Liver (tissue), 9 donors: ENCODE results near the gene DNAJB11. TPM values are rescaled to one million over a fixed set of nuclear protein-coding genes. Genes with fewer than 3 reads are reported as not detected.
A peak's percentile ranks its signal among the peaks of the same experiment; 100 is the strongest.

Experiments
- DNase-seq: peaks from one replicate; pipeline ENCODE4 v3.0.0-alpha.2; 2017; ENCODE audit warnings: low spot score
- H3K27ac ChIP-seq, 2 donors: one replicate each; pipeline ENCODE4 v1.7.0; 2013; ENCODE audit warnings: inconsistent platforms in 2 of 2, low read length in 2 of 2, control low read depth in 1 of 2, low read depth in 1 of 2, mild to moderate bottlenecking in 1 of 2
- H3K27me3 ChIP-seq, 4 donors: one replicate each; pipeline versions ENCODE4 v1.6.1 to v1.7.0; 2013; ENCODE audit warnings: low read length in 3 of 4, inconsistent platforms in 1 of 4, mild to moderate bottlenecking in 1 of 4, moderate library complexity in 1 of 4; ENCODE audit not compliant: control insufficient read depth in 4 of 4, insufficient read depth in 4 of 4
- H3K36me3 ChIP-seq, 4 donors: one replicate each; pipeline versions ENCODE4 v1.6.1 to v1.7.0; 2013; ENCODE audit warnings: low read length in 3 of 4, mild to moderate bottlenecking in 3 of 4, low read depth in 1 of 4, moderate library complexity in 1 of 4; ENCODE audit not compliant: control insufficient read depth in 4 of 4, insufficient read depth in 3 of 4
- H3K4me1 ChIP-seq, 4 donors: one replicate each; pipeline versions ENCODE4 v1.6.1 to v1.7.0; 2013; ENCODE audit warnings: low read length in 3 of 4, mild to moderate bottlenecking in 3 of 4, moderate library complexity in 1 of 4; ENCODE audit not compliant: control insufficient read depth in 4 of 4, insufficient read depth in 4 of 4
- H3K4me3 ChIP-seq, 3 donors: one replicate each; pipeline versions ENCODE4 v1.6.1 to v1.7.0; 2013; ENCODE audit warnings: low read length in 3 of 3, control low read depth in 1 of 3, low read depth in 1 of 3, mild to moderate bottlenecking in 1 of 3
- H3K9ac ChIP-seq, 2 donors: one replicate each; pipeline ENCODE4 v1.7.0; 2013; ENCODE audit warnings: low read length in 2 of 2, mild to moderate bottlenecking in 2 of 2, moderate library complexity in 2 of 2, control low read depth in 1 of 2, low read depth in 1 of 2
- H3K9me3 ChIP-seq, 4 donors: one replicate each; pipeline versions ENCODE4 v1.6.1 to v1.7.0; 2013; ENCODE audit warnings: low read length in 3 of 4; ENCODE audit not compliant: control insufficient read depth in 4 of 4
- ATF3 ChIP-seq: IDR thresholded peaks from 2 replicates; pipeline ENCODE4 v1.6.1; 2016; ENCODE audit warnings: antibody characterized with exemption
- CTCF ChIP-seq: fragments of 150-350 bp; IDR thresholded peaks from 2 replicates; pipeline ENCODE4 v1.5.1; 2017; ENCODE audit warnings: improper control_type of control experiment, low read depth, low read length; ENCODE audit not compliant: missing input control
- FOXA1 ChIP-seq: IDR thresholded peaks from 2 replicates; pipeline ENCODE4 v1.6.1; 2016; ENCODE audit warnings: antibody characterized with exemption
- FOXA2 ChIP-seq: IDR thresholded peaks from 2 replicates; pipeline ENCODE4 v1.6.1; 2016; ENCODE audit warnings: antibody characterized with exemption
- GABPA ChIP-seq, 2 donors: IDR thresholded peaks in 1 of 2; conservative IDR thresholded peaks in 1 of 2; 2 replicates each; pipeline ENCODE4 v1.6.1; 2016; ENCODE audit warnings: antibody characterized with exemption in 2 of 2, mild to moderate bottlenecking in 1 of 2, moderate library complexity in 1 of 2
- HNF4A ChIP-seq, 2 donors: conservative IDR thresholded peaks; 2 replicates each; pipeline ENCODE4 v1.6.1; 2016; ENCODE audit warnings: antibody characterized with exemption in 2 of 2, mild to moderate bottlenecking in 2 of 2
- JUND ChIP-seq, 2 donors: IDR thresholded peaks; 2 replicates each; pipeline ENCODE4 v1.6.1; 2016; ENCODE audit warnings: antibody characterized with exemption in 2 of 2
- MAX ChIP-seq: IDR thresholded peaks from 2 replicates; pipeline ENCODE4 v1.6.1; 2016; ENCODE audit warnings: antibody characterized with exemption
- NR2F2 ChIP-seq: IDR thresholded peaks from 2 replicates; pipeline ENCODE4 v1.6.1; 2016; ENCODE audit warnings: antibody characterized with exemption
- RAD21 ChIP-seq, 2 donors: IDR thresholded peaks; 2 replicates each; pipeline ENCODE4 v1.6.1; 2016; ENCODE audit warnings: antibody characterized with exemption in 2 of 2, mild to moderate bottlenecking in 2 of 2
- REST ChIP-seq: IDR thresholded peaks from 2 replicates; pipeline ENCODE4 v1.6.1; 2016; ENCODE audit warnings: antibody characterized with exemption, mild to moderate bottlenecking
- RXRA ChIP-seq, 2 donors: IDR thresholded peaks; 2 replicates each; pipeline ENCODE4 v1.6.1; 2017 to 2018; ENCODE audit warnings: antibody characterized with exemption in 2 of 2, mild to moderate bottlenecking in 1 of 2
- SP1 ChIP-seq: IDR thresholded peaks from 2 replicates; pipeline ENCODE4 v1.6.1; 2018; ENCODE audit warnings: antibody characterized with exemption, mild to moderate bottlenecking
- TAF1 ChIP-seq: conservative IDR thresholded peaks from 2 replicates; pipeline ENCODE4 v1.6.1; 2016; ENCODE audit warnings: antibody characterized with exemption, mild to moderate bottlenecking
- YY1 ChIP-seq: IDR thresholded peaks from 2 replicates; pipeline ENCODE4 v1.6.1; 2016; ENCODE audit warnings: antibody characterized with exemption, mild to moderate bottlenecking
- ZBTB33 ChIP-seq: IDR thresholded peaks from 2 replicates; pipeline ENCODE4 v1.6.1; 2016; ENCODE audit warnings: antibody characterized with exemption
- WGBS: extraction: QIAGEN DNeasy Blood & Tissue Kit; methylation state at CpG from one replicate; pipeline ENCODE4 v1.1.7; 2013; 5-methylcytosine and 5-hydroxymethylcytosine counted together
- polyA plus RNA-seq, 2 donors: library from polyadenylated mRNA; stranded (reverse) in 1 of 2; unstranded in 1 of 2; fragments of 200-250 nt in 1 of 2; fragments of >200 nt in 1 of 2; fragmentation: Nextera tagmentation in 1 of 2; extraction: Ambion mirVana in 1 of 2; gene quantifications; one replicate each; pipeline versions ENCODE4 v1.2.1 to v1.2.3, GENCODE V29; 2013 to 2015
- total RNA-seq, 2 donors: library from RNA; depleted of rRNA; stranded (reverse); fragments of >200 nt; gene quantifications; one replicate each; pipeline ENCODE4 v1.2.3, GENCODE V29; 2014
- donor health status: healthy.
- donor health status: healthy.
- donor health status: healthy.
- donor health status: healthy.
- donor health status: healthy.

The DNAJB11 gene
- total RNA-seq: 100 to 1,000 TPM in 1 of 2 donors, 10 to 100 TPM in 1; 30.2 to 101 TPM
- 10 to 100 TPM; 44.7 to 67.3 TPM for polyA plus RNA-seq

GRCh38 chr3:186570096-186570940 is at the start of gene DNAJB11:
TSS of gene DNAJB11 (plus strand) at chr3:186570720. CDS start at chr3:186570898, 178 bp downstream.
- peak within 1 kb of the TSS; percentile 77 to 97 (median 97) for H3K4me3 ChIP-seq
- under 1% methylated on average over 59 of the region's 59 CpGs for WGBS
- H3K9me3 ChIP-seq: no peaks in the 10 kb centered on the region
- H3K27ac ChIP-seq: peak within 1 kb of the TSS; percentile 79 to 93
- H3K4me1 ChIP-seq: peaks cover 0 to 40% (median 30%) of the 10 kb centered on the region in 4 donors
- DNase-seq: peak; percentile 98
- H3K36me3 ChIP-seq: peaks cover 2 to 19% (median 8%) of the 10 kb centered on the region in 4 donors
- TF ChIP-seq TAF1 (peak; percentile 99), NR2F2 (peak; percentile 57), FOXA1 (no peak), MAX (peak; percentile 80), YY1 (peak; percentile 51), JUND (IDR thresholded peaks at IDR 0.05) (peak; percentile 57 to 67), GABPA (IDR thresholded peaks at IDR 0.05 in 1 of 2, conservative IDR thresholded peaks at IDR 0.05 in 1 of 2) (peak; percentile 42 to 79), RXRA (IDR thresholded peaks at IDR 0.05) (peak; percentile 90 to 96), ATF3 (peak; percentile 60), SP1 (peak; percentile 98), HNF4A (conservative IDR thresholded peaks at IDR 0.05) (peak; percentile 44 to 48), REST (peak; percentile 85), RAD21 (IDR thresholded peaks at IDR 0.05) (no peak), CTCF (no peak), FOXA2 (no peak), ZBTB33 (peak; percentile 97)
- H3K27me3 ChIP-seq: no peaks in the 10 kb centered on the region
- peak within 1 kb of the TSS; percentile 85 to 87 for H3K9ac ChIP-seq
